BJ (cell line): Measurements from ENCODE around the gene ASPM. TPM values are rescaled to one million over a fixed set of nuclear protein-coding genes. Genes with fewer than 3 reads are reported as not detected.

Source experiments
- CTCF ChIA-PET: fragments of 350-600 bp; formaldehyde crosslinking; extraction: SDS; loops from one replicate; lab custom pipeline; 2021; ENCODE audit warnings: antibody characterized with exemption, inconsistent platforms; lab: Yijun Ruan, JAX
- POLR2A ChIA-PET: fragments of 300-600 bp; sonication (Branson Sonifier 250); formaldehyde crosslinking; extraction: SDS; loops from one replicate; lab custom pipeline; 2021; ENCODE audit warnings: antibody characterized with exemption; lab: Charles Lee
- DNase-seq: peaks from one replicate; pipeline ENCODE4 v3.0.0-alpha.2; 2011; ENCODE audit warnings: low read depth
- H3K27me3 ChIP-seq: 2 replicates; pipeline ENCODE4 v1.6.0; 2011; ENCODE audit warnings: low read length; ENCODE audit not compliant: control insufficient read depth, insufficient read depth
- H3K36me3 ChIP-seq: 2 replicates; pipeline ENCODE4 v1.5.1; 2011; ENCODE audit warnings: low read length; ENCODE audit not compliant: control insufficient read depth, insufficient read depth
- H3K4me3 ChIP-seq: 2 replicates; pipeline ENCODE4 v1.5.1; 2011; ENCODE audit warnings: low read depth, mild to moderate bottlenecking, control low read depth, low read length
- polyA plus RNA-seq: library from polyadenylated mRNA; depleted of rRNA; stranded (reverse); fragments of >200 nt; gene quantifications from 2 replicates; pipeline ENCODE4 v1.2.3, GENCODE V29; 2011
- TF ChIP-seq, protein P1 (sequence below): IDR thresholded peaks from 2 replicates; pipeline ENCODE4 v1.5.1; 2011; ENCODE audit warnings: low read depth, mild to moderate bottlenecking, control low read depth, inconsistent platforms, low read length, moderate library complexity; ENCODE audit not compliant: insufficient read depth

The ASPM gene
- polyA plus RNA-seq, 1 experiment: 4.6 TPM

DNA sequence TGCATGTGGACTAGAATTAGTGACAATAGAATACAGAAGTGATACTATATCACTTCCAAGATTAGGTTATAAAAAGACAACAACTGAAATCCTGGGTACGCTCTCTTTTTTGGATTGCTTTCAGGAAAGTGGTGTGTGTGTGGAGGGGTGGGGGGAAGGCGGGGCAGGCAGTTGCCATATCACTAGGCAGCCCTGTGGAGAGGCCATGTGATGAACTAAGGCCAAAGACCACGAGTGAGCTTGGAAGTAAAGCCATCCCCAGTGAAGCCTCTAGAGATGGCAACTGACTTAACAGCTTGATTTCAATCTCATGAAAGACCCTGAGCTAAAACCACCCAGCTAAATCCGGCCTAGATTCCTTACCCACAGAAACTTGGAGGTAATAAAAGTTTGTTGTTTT lies 6.2 kb upstream of the ASPM start:
- Histone ChIP-seq H3K4me3 (no peak overlapping the region), H3K27me3 (no peaks in the 10 kb centered on the region), H3K36me3 (no peaks in the 10 kb centered on the region)
- ChIA-PET CTCF (no interaction called here), POLR2A (no interaction called here)
- DNase-seq: no peak
- TF ChIP-seq, protein P1, sequence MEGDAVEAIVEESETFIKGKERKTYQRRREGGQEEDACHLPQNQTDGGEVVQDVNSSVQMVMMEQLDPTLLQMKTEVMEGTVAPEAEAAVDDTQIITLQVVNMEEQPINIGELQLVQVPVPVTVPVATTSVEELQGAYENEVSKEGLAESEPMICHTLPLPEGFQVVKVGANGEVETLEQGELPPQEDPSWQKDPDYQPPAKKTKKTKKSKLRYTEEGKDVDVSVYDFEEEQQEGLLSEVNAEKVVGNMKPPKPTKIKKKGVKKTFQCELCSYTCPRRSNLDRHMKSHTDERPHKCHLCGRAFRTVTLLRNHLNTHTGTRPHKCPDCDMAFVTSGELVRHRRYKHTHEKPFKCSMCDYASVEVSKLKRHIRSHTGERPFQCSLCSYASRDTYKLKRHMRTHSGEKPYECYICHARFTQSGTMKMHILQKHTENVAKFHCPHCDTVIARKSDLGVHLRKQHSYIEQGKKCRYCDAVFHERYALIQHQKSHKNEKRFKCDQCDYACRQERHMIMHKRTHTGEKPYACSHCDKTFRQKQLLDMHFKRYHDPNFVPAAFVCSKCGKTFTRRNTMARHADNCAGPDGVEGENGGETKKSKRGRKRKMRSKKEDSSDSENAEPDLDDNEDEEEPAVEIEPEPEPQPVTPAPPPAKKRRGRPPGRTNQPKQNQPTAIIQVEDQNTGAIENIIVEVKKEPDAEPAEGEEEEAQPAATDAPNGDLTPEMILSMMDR: no peak

GRCh38 chr1:197151185-197151584 lies 4.7 kb upstream of the ASPM start:
- Histone ChIP-seq H3K36me3 (no peaks in the 10 kb centered on the region), H3K27me3 (no peaks in the 10 kb centered on the region), H3K4me3 (no peak overlapping the region)
- DNase-seq: no peak
- TF ChIP-seq, protein P1: no peak
- ChIA-PET CTCF (interaction anchor here (0.6 to 1.0 kb wide), 5 partner anchors 29 to 1926 kb away, joined by 3 to 5 read pairs (median 3); no protein-coding TSS in a partner anchor), POLR2A (no interaction called here)

DNA sequence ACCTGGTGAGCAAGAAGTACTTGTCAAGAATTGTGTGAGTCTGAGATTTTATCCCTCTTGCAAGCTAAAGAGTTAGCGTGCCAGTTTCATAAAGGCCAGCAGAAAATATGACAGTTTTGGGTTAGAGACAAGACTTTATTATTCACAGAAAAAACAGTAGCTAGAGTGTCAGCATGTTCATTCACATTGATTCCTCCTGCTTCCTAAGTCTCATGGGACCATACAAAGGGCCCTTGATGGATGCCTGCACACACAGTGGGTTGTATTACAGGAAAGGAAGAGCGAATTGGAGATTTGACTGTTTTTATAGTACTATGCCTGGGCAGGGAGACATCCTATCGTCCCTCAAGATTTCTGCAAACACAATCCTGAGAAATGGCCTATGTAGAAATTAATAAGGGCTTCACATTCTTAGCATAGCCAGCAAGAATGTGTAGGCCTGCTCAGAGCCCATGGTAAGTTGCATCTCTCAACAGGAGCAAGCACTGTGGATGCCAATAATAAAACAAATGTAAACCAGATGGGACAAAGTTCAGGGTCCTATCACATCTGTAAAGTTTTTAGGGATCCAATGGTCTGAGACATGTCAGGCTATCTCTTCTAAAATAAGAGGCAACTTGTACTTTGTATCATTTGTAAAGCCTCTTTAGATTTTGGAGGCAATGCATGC lies 4.0 kb upstream of the ASPM start:
- Histone ChIP-seq H3K4me3 (no peak overlapping the region), H3K36me3 (no peaks in the 10 kb centered on the region), H3K27me3 (no peaks in the 10 kb centered on the region)
- DNase-seq: no peak
- CTCF ChIA-PET: interaction anchor here (0.6 kb wide), 1 partner anchor 35 kb away, joined by 3 read pairs; no protein-coding TSS in a partner anchor
- POLR2A ChIA-PET: no interaction called here
- TF ChIP-seq, protein P1: no peak

GRCh38 chr1:197149340-197149739 lies 2.9 kb upstream of the ASPM start:
- TF ChIP-seq, protein P1: no peak
- no peak for DNase-seq
- CTCF ChIA-PET: no interaction called here
- Histone ChIP-seq H3K4me3 (no peak overlapping the region), H3K36me3 (no peaks in the 10 kb centered on the region), H3K27me3 (no peaks in the 10 kb centered on the region)
- POLR2A ChIA-PET: no interaction called here

GRCh38 chr1:197145446-197146024 lies 934 bp downstream of the ASPM start:
- no peak for DNase-seq

More at GRCh38 chr1:197145446-197146024, 934 bp downstream of the ASPM start:
- no peaks in the 10 kb centered on the region for H3K36me3 ChIP-seq
- peak overlapping the region; percentile 84 for H3K4me3 ChIP-seq
- TF ChIP-seq, protein P1: no peak
- CTCF ChIA-PET: no interaction called here
- H3K27me3 ChIP-seq: no peaks in the 10 kb centered on the region
- POLR2A ChIA-PET: interaction anchor here (0.6 kb wide), 1 partner anchor 40 kb away, joined by 6 read pairs; no protein-coding TSS in a partner anchor
